ENCODE measurements around the gene BUB3.
A peak's percentile ranks its signal among the peaks of the same experiment; 100 is the strongest.

BUB3 gene

GRCh38 chr10:123134343-123134914, 19.8 kb upstream of the BUB3 start:
- no peak overlapping the region for H4K8ac ChIP-seq (ENCODE audit: low read depth, low read length)
- H3K27me3 ChIP-seq (ENCODE audit: insufficient read depth, low read length) = peaks cover 72% of the 10 kb centered on the region
- no peak overlapping the region for H4K91ac ChIP-seq (ENCODE audit: low read depth, low read length)
- no peak overlapping the region for H4K12ac ChIP-seq (ENCODE audit: low read depth, low read length)
- H2AFZ ChIP-seq (ENCODE audit: insufficient read depth, low read length, poor library complexity) = no peak overlapping the region
- H3K36me3 ChIP-seq (ENCODE audit: control insufficient read depth in 1 of 2, insufficient read depth in 2 of 2, low read length in 2 of 2) = no peaks in the 10 kb centered on the region
- no peak overlapping the region for H3K14ac ChIP-seq (ENCODE audit: low read length)
- H3K27ac ChIP-seq (ENCODE audit: low read depth, low read length) = no peak overlapping the region
- no peak overlapping the region for H2BK12ac ChIP-seq (ENCODE audit: low read length)
- no peaks in the 10 kb centered on the region for H3K79me2 ChIP-seq (ENCODE audit: control insufficient read depth, insufficient read depth, low read length, poor library complexity)
- H3K9me3 ChIP-seq (ENCODE audit: insufficient read depth, low read depth, low read length) = peaks cover 5% of the 10 kb centered on the region
- no peaks in the 10 kb centered on the region for H3K79me1 ChIP-seq (ENCODE audit: low read length)
- H3K4me1 ChIP-seq (ENCODE audit: control insufficient read depth in 1 of 2, insufficient read depth in 2 of 2, low read length in 2 of 2) = peaks cover 15 to 26% of the 10 kb centered on the region in 2 experiments
- H3K9ac ChIP-seq (ENCODE audit: low read length) = no peak overlapping the region
- H2BK120ac ChIP-seq (ENCODE audit: insufficient read depth, low read length, poor library complexity) = no peak overlapping the region
- no peak overlapping the region for H2AK5ac ChIP-seq (ENCODE audit: low read length)
- peak overlapping the region; percentile 49 for H3K23ac ChIP-seq (ENCODE audit: low read length)
- H3K4ac ChIP-seq (ENCODE audit: low read depth, low read length) = no peak overlapping the region
- WGBS (ENCODE audit: extremely low coverage, insufficient coverage, insufficient read length) = no CpG with 5 or more reads among the region's 42 CpGs
- DNase-seq = no peak
- no peak overlapping the region for H3K4me2 ChIP-seq (ENCODE audit: low read length)
- no peak overlapping the region for H3K4me3 ChIP-seq (ENCODE audit: low read depth, low read length)
- no peak overlapping the region for H2BK5ac ChIP-seq (ENCODE audit: low read depth, low read length, poor library complexity)
- H3K18ac ChIP-seq (ENCODE audit: low read length) = no peak overlapping the region

- Histone ChIP-seq H3K4me3 (ENCODE audit: low read depth, low read length) (no peak overlapping the region), H3K4me1 (ENCODE audit: control insufficient read depth in 1 of 2, insufficient read depth in 2 of 2, low read length in 2 of 2) (peaks cover 15 to 32% of the 10 kb centered on the region in 2 experiments), H3K4me2 (ENCODE audit: low read length) (peak overlapping the region; percentile 60), H3K27me3 (ENCODE audit: insufficient read depth, low read length) (peaks cover 77% of the 10 kb centered on the region), H3K36me3 (ENCODE audit: control insufficient read depth in 1 of 2, insufficient read depth in 2 of 2, low read length in 2 of 2) (no peaks in the 10 kb centered on the region), H3K79me1 (ENCODE audit: low read length) (no peaks in the 10 kb centered on the region), H4K91ac (ENCODE audit: low read depth, low read length) (no peak overlapping the region), H3K79me2 (ENCODE audit: control insufficient read depth, insufficient read depth, low read length, poor library complexity) (no peaks in the 10 kb centered on the region), H3K18ac (ENCODE audit: low read length) (no peak overlapping the region), H2BK12ac (ENCODE audit: low read length) (no peak overlapping the region), H2BK5ac (ENCODE audit: low read depth, low read length, poor library complexity) (no peak overlapping the region), H3K14ac (ENCODE audit: low read length) (no peak overlapping the region), H3K23ac (ENCODE audit: low read length) (no peak overlapping the region), H4K8ac (ENCODE audit: low read depth, low read length) (no peak overlapping the region), H3K9me3 (ENCODE audit: insufficient read depth, low read depth, low read length) (peaks cover 5% of the 10 kb centered on the region), H3K27ac (ENCODE audit: low read depth, low read length) (no peak overlapping the region), H2AFZ (ENCODE audit: insufficient read depth, low read length, poor library complexity) (no peak overlapping the region), H3K4ac (ENCODE audit: low read depth, low read length) (no peak overlapping the region), H3K9ac (ENCODE audit: low read length) (no peak overlapping the region), H4K12ac (ENCODE audit: low read depth, low read length) (no peak overlapping the region), H2AK5ac (ENCODE audit: low read length) (no peak overlapping the region), H2BK120ac (ENCODE audit: insufficient read depth, low read length, poor library complexity) (no peak overlapping the region)
- no peak for DNase-seq
- WGBS (ENCODE audit: extremely low coverage, insufficient coverage, insufficient read length) = no CpG with 5 or more reads among the region's 46 CpGs
Observed at GRCh38 chr10:123134915-123135414, 19.2 kb upstream of the BUB3 start.

GRCh38 chr10:123135415-123136141, 18.6 kb upstream of the BUB3 start, which contains the start of gene HMX3:
TSS of gene HMX3 (plus strand) at chr10:123135970. CDS start at chr10:123136051, 81 bp downstream.
- Histone ChIP-seq H2AK5ac (ENCODE audit: low read length) (no peak within 1 kb of the TSS), H4K91ac (ENCODE audit: low read depth, low read length) (no peak within 1 kb of the TSS), H3K23ac (ENCODE audit: low read length) (no peak within 1 kb of the TSS), H3K18ac (ENCODE audit: low read length) (no peak within 1 kb of the TSS), H3K14ac (ENCODE audit: low read length) (no peak within 1 kb of the TSS), H2BK120ac (ENCODE audit: insufficient read depth, low read length, poor library complexity) (no peak within 1 kb of the TSS), H3K9me3 (ENCODE audit: insufficient read depth, low read depth, low read length) (peaks cover 5% of the 10 kb centered on the region), H3K79me1 (ENCODE audit: low read length) (no peaks in the 10 kb centered on the region), H2BK5ac (ENCODE audit: low read depth, low read length, poor library complexity) (no peak within 1 kb of the TSS), H3K4me3 (ENCODE audit: low read depth, low read length) (no peak within 1 kb of the TSS), H2BK12ac (ENCODE audit: low read length) (no peak within 1 kb of the TSS), H3K27ac (ENCODE audit: low read depth, low read length) (no peak within 1 kb of the TSS), H3K79me2 (ENCODE audit: control insufficient read depth, insufficient read depth, low read length, poor library complexity) (no peaks in the 10 kb centered on the region), H3K27me3 (ENCODE audit: insufficient read depth, low read length) (peaks cover 83% of the 10 kb centered on the region), H3K9ac (ENCODE audit: low read length) (no peak within 1 kb of the TSS), H4K8ac (ENCODE audit: low read depth, low read length) (no peak within 1 kb of the TSS), H3K36me3 (ENCODE audit: control insufficient read depth in 1 of 2, insufficient read depth in 2 of 2, low read length in 2 of 2) (no peaks in the 10 kb centered on the region), H4K12ac (ENCODE audit: low read depth, low read length) (no peak within 1 kb of the TSS), H3K4me2 (ENCODE audit: low read length) (peak within 1 kb of the TSS; percentile 60), H3K4ac (ENCODE audit: low read depth, low read length) (no peak within 1 kb of the TSS), H2AFZ (ENCODE audit: insufficient read depth, low read length, poor library complexity) (no peak within 1 kb of the TSS), H3K4me1 (ENCODE audit: control insufficient read depth in 1 of 2, insufficient read depth in 2 of 2, low read length in 2 of 2) (peaks cover 15 to 33% of the 10 kb centered on the region in 2 experiments)
- WGBS (ENCODE audit: extremely low coverage, insufficient coverage, insufficient read length) = no CpG with 5 or more reads among the region's 76 CpGs
- DNase-seq = no peak

- Histone ChIP-seq H3K4me2 (ENCODE audit: low read length) (peak overlapping the region; percentile 57), H2AFZ (ENCODE audit: insufficient read depth, low read length, poor library complexity) (no peak overlapping the region), H3K36me3 (ENCODE audit: control insufficient read depth in 1 of 2, insufficient read depth in 2 of 2, low read length in 2 of 2) (no peaks in the 10 kb centered on the region), H4K8ac (ENCODE audit: low read depth, low read length) (no peak overlapping the region), H3K4me3 (ENCODE audit: low read depth, low read length) (no peak overlapping the region), H2AK5ac (ENCODE audit: low read length) (no peak overlapping the region), H4K91ac (ENCODE audit: low read depth, low read length) (no peak overlapping the region), H4K12ac (ENCODE audit: low read depth, low read length) (no peak overlapping the region), H3K4me1 (ENCODE audit: control insufficient read depth in 1 of 2, insufficient read depth in 2 of 2, low read length in 2 of 2) (peaks cover 15 to 33% of the 10 kb centered on the region in 2 experiments), H3K27me3 (ENCODE audit: insufficient read depth, low read length) (peaks cover 87% of the 10 kb centered on the region), H3K79me2 (ENCODE audit: control insufficient read depth, insufficient read depth, low read length, poor library complexity) (no peaks in the 10 kb centered on the region), H2BK120ac (ENCODE audit: insufficient read depth, low read length, poor library complexity) (no peak overlapping the region), H2BK5ac (ENCODE audit: low read depth, low read length, poor library complexity) (no peak overlapping the region), H3K9ac (ENCODE audit: low read length) (no peak overlapping the region), H3K18ac (ENCODE audit: low read length) (no peak overlapping the region), H3K79me1 (ENCODE audit: low read length) (no peaks in the 10 kb centered on the region), H3K27ac (ENCODE audit: low read depth, low read length) (no peak overlapping the region), H3K23ac (ENCODE audit: low read length) (no peak overlapping the region), H3K14ac (ENCODE audit: low read length) (no peak overlapping the region), H3K4ac (ENCODE audit: low read depth, low read length) (no peak overlapping the region), H2BK12ac (ENCODE audit: low read length) (no peak overlapping the region), H3K9me3 (ENCODE audit: insufficient read depth, low read depth, low read length) (peaks cover 8% of the 10 kb centered on the region)
- DNase-seq = no peak
- WGBS (ENCODE audit: extremely low coverage, insufficient coverage, insufficient read length) = no CpG with 5 or more reads among the region's 59 CpGs
Observed at GRCh38 chr10:123136221-123136805, 17.9 kb upstream of the BUB3 start.

Measured in trophoblast cell (in vitro differentiated cells and primary cell).